GM23248 (cell line): ENCODE results near the gene PSME3IP1. TPM values are rescaled to one million over a fixed set of nuclear protein-coding genes. Genes with fewer than 3 reads are reported as not detected.
"Not testable (repeated sequence)": the region's sequence is repeated elsewhere in the genome, so short reads cannot be mapped to it uniquely, and the experiment has no call there.

ENCODE experiments used
- DNase-seq: peaks from one replicate; pipeline ENCODE4 v3.0.0-alpha.2; 2015
- H2AFZ ChIP-seq: fragments of 200-600 bp; sonication (generic); 2 replicates; pipeline ENCODE4 v1.6.1; 2016; ENCODE audit warnings: antibody characterized with exemption
- H3F3A ChIP-seq: fragments of 200-600 bp; sonication (generic); 2 replicates; pipeline ENCODE4 v1.6.1; 2016; ENCODE audit warnings: mild to moderate bottlenecking, antibody characterized with exemption, mixed run types; ENCODE audit not compliant: insufficient read depth
- H3K27ac ChIP-seq: fragments of 200-600 bp; sonication (generic); 2 replicates; pipeline ENCODE4 v1.5.1; 2016; ENCODE audit warnings: mild to moderate bottlenecking
- H3K27me3 ChIP-seq: fragments of 200-600 bp; sonication (generic); replicated peaks from 2 replicates; pipeline ENCODE4 v1.6.1; 2016; ENCODE audit warnings: mild to moderate bottlenecking; ENCODE audit not compliant: insufficient read depth
- H3K36me3 ChIP-seq: fragments of 200-600 bp; sonication (generic); 2 replicates; pipeline ENCODE4 v1.6.1; 2016; ENCODE audit warnings: low read depth, mild to moderate bottlenecking
- H3K4me1 ChIP-seq: fragments of 200-600 bp; sonication (generic); 2 replicates; pipeline ENCODE4 v1.6.1; 2016; ENCODE audit warnings: mild to moderate bottlenecking; ENCODE audit not compliant: insufficient read depth
- H3K4me2 ChIP-seq: fragments of 200-600 bp; sonication (generic); one replicate; pipeline ENCODE4 v1.6.1; 2016; ENCODE audit warnings: mild to moderate bottlenecking; ENCODE audit not compliant: unreplicated experiment
- H3K4me3 ChIP-seq: fragments of 200-600 bp; sonication (generic); 2 replicates; pipeline ENCODE4 v1.5.1; 2016; ENCODE audit warnings: mild to moderate bottlenecking
- H3K79me2 ChIP-seq: fragments of 200-600 bp; sonication (generic); 2 replicates; pipeline ENCODE4 v1.6.1; 2016; ENCODE audit warnings: mild to moderate bottlenecking; ENCODE audit not compliant: insufficient read depth
- H3K9ac ChIP-seq: fragments of 200-600 bp; sonication (generic); 2 replicates; pipeline ENCODE4 v1.6.1; 2016; ENCODE audit warnings: mild to moderate bottlenecking
- H3K9me2 ChIP-seq: fragments of 200-600 bp; sonication (generic); 2 replicates; pipeline ENCODE4 v1.6.1; 2016; ENCODE audit warnings: mixed run types, mild to moderate bottlenecking, moderate library complexity; ENCODE audit not compliant: insufficient read depth
- H3K9me3 ChIP-seq: fragments of 200-600 bp; sonication (generic); one replicate; pipeline ENCODE4 v1.6.1; 2017; ENCODE audit warnings: low read depth
- H4K20me1 ChIP-seq: fragments of 200-600 bp; sonication (generic); 2 replicates; pipeline ENCODE4 v1.6.0; 2016; ENCODE audit not compliant: insufficient read depth
- EZH2 ChIP-seq: fragments of 200-600 bp; sonication (generic); IDR thresholded peaks from 2 replicates; pipeline ENCODE4 v1.6.1; 2018; ENCODE audit warnings: antibody characterized with exemption, mild to moderate bottlenecking; ENCODE audit not compliant: insufficient read depth, poor library complexity, severe bottlenecking
- EZH2phosphoT487 ChIP-seq: fragments of 200-600 bp; sonication (generic); IDR thresholded peaks from 2 replicates; pipeline ENCODE4 v1.6.1; 2018; ENCODE audit warnings: antibody characterized with exemption, moderate library complexity, mild to moderate bottlenecking, low read depth; ENCODE audit not compliant: insufficient read depth
- WGBS, 2 experiments: methylation state at CpG; one replicate each; pipeline ENCODE4 v1.1.6; 2015 to 2017; ENCODE audit warnings: low lambda C conversion rate in 2 of 2, low coverage in 1 of 2; ENCODE audit errors: missing lambda C conversion rate in 2 of 2; 5-methylcytosine and 5-hydroxymethylcytosine counted together
- in situ Hi-C: fragments of 300-500 bp; cut with MboI; formaldehyde crosslinking; loops from 2 replicates; pipeline ENCODE4 v1.15.0; 2020
- polyA plus RNA-seq: library from polyadenylated mRNA; unstranded; fragments of >200 nt; fragmentation: Nextera tagmentation; extraction: Ambion mirVana; gene quantifications from 2 replicates; pipeline ENCODE4 v1.2.1, GENCODE V29; 2016
- total RNA-seq: library from RNA; depleted of rRNA; stranded (reverse); fragments of >200 nt; shearing (Covaris generic); gene quantifications from 2 replicates; pipeline ENCODE4 v1.2.3, GENCODE V29; 2014

The PSME3IP1 gene
- total and polyA plus RNA-seq, 2 experiments from 2014 or later, result 42.2 to 58.9 TPM

- 95 to 96% methylated on average over 2 of the region's 2 CpGs for WGBS, 2 experiments
- no peaks in the 10 kb centered on the region for H3K27me3 ChIP-seq
- no peak overlapping the region for H3K4me3 ChIP-seq
- in situ Hi-C loops, result no loop called here
- H3K79me2 ChIP-seq, result peaks cover 88% of the 10 kb centered on the region
- peak; percentile 38 for DNase-seq
- H3K36me3 ChIP-seq, result no peaks in the 10 kb centered on the region
- peak overlapping the region; percentile 40 for H3K4me2 ChIP-seq
- H3K4me1 ChIP-seq, result peaks cover 60% of the 10 kb centered on the region
- peak overlapping the region; percentile 88 for H3K27ac ChIP-seq
- H3F3A ChIP-seq, result peaks cover 66% of the 10 kb centered on the region
- TF ChIP-seq EZH2phosphoT487, result no peak
- no peak for TF ChIP-seq EZH2
- H2AFZ ChIP-seq, result no peak overlapping the region
- no peak overlapping the region for H3K9ac ChIP-seq
- H3K9me2 ChIP-seq, result no peaks in the 10 kb centered on the region
- no peaks in the 10 kb centered on the region for H3K9me3 ChIP-seq
- H4K20me1 ChIP-seq, result no peaks in the 10 kb centered on the region
These were observed 4.3 kb upstream of the PSME3IP1 start for GRCh38 chr16:57190136-57190535.

GRCh38 chr16:57189527-57189926 lies 3.7 kb upstream of the PSME3IP1 start:
- H3K27me3 ChIP-seq, H2AFZ ChIP-seq, DNase-seq, H3K9me2 ChIP-seq, H3K9me3 ChIP-seq, H4K20me1 ChIP-seq, H3K4me3 ChIP-seq, H3K9ac ChIP-seq, in situ Hi-C loops, H3K36me3 ChIP-seq, H3K4me2 ChIP-seq: not testable (repeated sequence)
- peaks cover 64% of the 10 kb centered on the region for H3F3A ChIP-seq
- H3K27ac ChIP-seq, result peak overlapping the region; percentile 88
- H3K4me1 ChIP-seq, result peaks cover 61% of the 10 kb centered on the region
- H3K79me2 ChIP-seq, result peaks cover 90% of the 10 kb centered on the region
- 97 to 99% methylated on average over 3 to 4 of the region's 4 CpGs for WGBS, 2 experiments

- Histone ChIP-seq H3K9me2 (no peaks in the 10 kb centered on the region), H3K4me3 (peak overlapping the region; percentile 91; the same call in 1 of the 2 replicates), H3K27me3 (no peaks in the 10 kb centered on the region), H3K79me2 (peaks cover 95% of the 10 kb centered on the region), H3K9me3 (no peaks in the 10 kb centered on the region), H3K27ac (peak overlapping the region; percentile 88; the same call in 1 of the 2 replicates), H3K9ac (peak overlapping the region; percentile 95; the same call in 1 of the 2 replicates), H2AFZ (no peak overlapping the region), H3K4me2 (peak overlapping the region; percentile 91), H4K20me1 (no peaks in the 10 kb centered on the region), H3F3A (peaks cover 55% of the 10 kb centered on the region), H3K4me1 (peaks cover 55% of the 10 kb centered on the region), H3K36me3 (no peaks in the 10 kb centered on the region)
- DNase-seq, result no peak
- no peak for TF ChIP-seq EZH2
- TF ChIP-seq EZH2phosphoT487, result no peak
- in situ Hi-C loops, result no loop called here
- WGBS, 2 experiments, result 92% methylated on average over 9 of the region's 9 CpGs
These were observed 2.8 kb upstream of the PSME3IP1 start for GRCh38 chr16:57188711-57189002.

- 73 to 75% methylated on average over 18 of the region's 18 CpGs for WGBS, 2 experiments
- Histone ChIP-seq H3K79me2 (peaks cover 95% of the 10 kb centered on the region), H3K4me1 (peaks cover 49% of the 10 kb centered on the region), H2AFZ (peak overlapping the region; percentile 73), H3K4me3 (peak overlapping the region; percentile 91), H3K9ac (peak overlapping the region; percentile 95), H3F3A (peaks cover 50% of the 10 kb centered on the region), H3K27ac (peak overlapping the region; percentile 88), H3K4me2 (peak overlapping the region; percentile 91)
- H4K20me1 ChIP-seq, in situ Hi-C loops, H3K9me3 ChIP-seq, H3K9me2 ChIP-seq, H3K27me3 ChIP-seq, H3K36me3 ChIP-seq: not testable (repeated sequence)
- DNase-seq, result peak; percentile 33
These were observed 2.3 kb upstream of the PSME3IP1 start for GRCh38 chr16:57187902-57188710.
